Fibroblast of lung (primary cell): ENCODE measurements around the gene SMPDL3B. TPM values are rescaled to one million over a fixed set of nuclear protein-coding genes. Genes with fewer than 3 reads are reported as not detected.
"Not testable (repeated sequence)": the region's sequence is repeated elsewhere in the genome, so short reads cannot be mapped to it uniquely, and the experiment has no call there.

Experiments
- DNase-seq, 2 donors: peaks; one replicate each; pipeline versions ENCODE4 v3.0.0 to v3.0.0-alpha.2; 2010; ENCODE audit warnings: low read depth in 2 of 2
- H2AFZ ChIP-seq: 2 replicates; pipeline ENCODE4 v1.5.1; 2012; ENCODE audit warnings: low read length, control low read depth, inconsistent platforms
- H3K27ac ChIP-seq: 2 replicates; pipeline ENCODE4 v1.5.1; 2011; ENCODE audit warnings: low read length, control low read depth; ENCODE audit not compliant: insufficient read depth
- H3K27me3 ChIP-seq: 2 replicates; pipeline ENCODE4 v1.5.1; 2011; ENCODE audit warnings: mild to moderate bottlenecking, low read length; ENCODE audit not compliant: control insufficient read depth, insufficient read depth
- H3K36me3 ChIP-seq: 2 replicates; pipeline ENCODE4 v1.5.1; 2011; ENCODE audit warnings: low read length; ENCODE audit not compliant: control insufficient read depth, insufficient read depth
- H3K4me1 ChIP-seq: 2 replicates; pipeline ENCODE4 v1.5.1; 2011; ENCODE audit warnings: low read length; ENCODE audit not compliant: control insufficient read depth, insufficient read depth; ENCODE audit errors: extremely low read depth
- H3K4me2 ChIP-seq: 2 replicates; pipeline ENCODE4 v1.5.1; 2011; ENCODE audit warnings: low read length, control low read depth; ENCODE audit not compliant: insufficient read depth; ENCODE audit errors: extremely low read depth
- H3K4me3 ChIP-seq, 4 experiments: fragments of 200-600 bp in 1 of 4; sonication (generic) in 1 of 4; replicated peaks in 1 of 4; 2 replicates each; pipeline ENCODE4 v1.5.1; 2011 to 2016; ENCODE audit warnings: low read length in 4 of 4, low read depth in 3 of 4, mild to moderate bottlenecking in 3 of 4, control low read depth in 2 of 4, inconsistent platforms in 1 of 4, mixed read lengths in 1 of 4; ENCODE audit not compliant: insufficient read depth in 1 of 4; ENCODE audit errors: control extremely low read depth in 1 of 4
- H3K79me2 ChIP-seq: 2 replicates; pipeline ENCODE4 v1.5.1; 2012; ENCODE audit warnings: mild to moderate bottlenecking, low read length, inconsistent platforms; ENCODE audit not compliant: control insufficient read depth, insufficient read depth
- H3K9ac ChIP-seq: 2 replicates; pipeline ENCODE4 v1.5.1; 2011; ENCODE audit warnings: mild to moderate bottlenecking, low read length, control low read depth; ENCODE audit not compliant: insufficient read depth
- H3K9me3 ChIP-seq: 2 replicates; pipeline ENCODE4 v1.5.1; 2012; ENCODE audit warnings: low read depth, low read length; ENCODE audit not compliant: control insufficient read depth, insufficient read depth
- H4K20me1 ChIP-seq: 2 replicates; pipeline ENCODE4 v1.5.1; 2011; ENCODE audit warnings: low read length; ENCODE audit not compliant: control insufficient read depth, insufficient read depth; ENCODE audit errors: extremely low read depth
- EZH2 ChIP-seq: IDR thresholded peaks from 2 replicates; pipeline ENCODE4 v1.5.1; 2012; ENCODE audit warnings: low read length, control low read depth, mild to moderate bottlenecking; ENCODE audit errors: missing control alignments
- polyA plus RNA-seq, 2 donors: library from polyadenylated mRNA; depleted of rRNA in 1 of 2; stranded (reverse) in 1 of 2; unstranded in 1 of 2; fragments of >200 nt; gene quantifications; 2 replicates each; pipeline ENCODE4 v1.2.1, GENCODE V29; 2011 to 2012; ENCODE audit warnings: missing spikeins in 1 of 2
- total RNA-seq: library from RNA; depleted of rRNA; stranded (reverse); fragments of >200 nt; gene quantifications from 2 replicates; pipeline ENCODE4 v1.2.1, GENCODE V29; 2014
- TF ChIP-seq, protein P1 (sequence below), 2 donors: IDR thresholded peaks in 1 of 2; conservative IDR thresholded peaks in 1 of 2; 1 replicate in 1 of 2; 2 replicates in 1 of 2; pipeline ENCODE4 v1.5.1; 2011 to 2012; ENCODE audit warnings: low read length in 2 of 2, control low read depth in 1 of 2, inconsistent platforms in 1 of 2, low read depth in 1 of 2, mild to moderate bottlenecking in 1 of 2

Gene SMPDL3B
- total and polyA plus RNA-seq, 2 donors (not counting 1 experiment from before 2014, with no cell fraction given) = 0.17 TPM; not detected in 1

DNA sequence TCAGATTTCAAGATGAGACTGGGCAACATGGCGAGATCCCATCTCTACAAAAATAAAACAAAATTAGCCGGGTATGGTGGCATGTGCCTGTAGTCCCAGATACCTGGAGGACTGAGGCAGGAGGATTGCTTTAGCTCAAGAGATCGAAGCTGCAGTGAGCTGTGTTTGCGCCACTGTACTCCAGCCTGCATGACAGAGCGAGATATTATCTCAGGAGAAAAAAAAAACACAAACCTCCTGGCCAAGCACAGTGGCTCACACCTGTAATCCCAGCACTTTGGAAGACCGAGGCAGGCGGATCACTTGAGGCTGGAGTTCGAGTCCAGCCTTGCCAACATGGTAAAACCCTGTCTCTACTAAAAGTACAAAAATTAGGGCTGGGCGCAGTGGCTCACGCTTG lies 67.8 kb downstream of the SMPDL3B start:
- no peak overlapping the region for H3K27ac ChIP-seq
- no peaks in the 10 kb centered on the region for H3K27me3 ChIP-seq
- TF ChIP-seq, protein P1, sequence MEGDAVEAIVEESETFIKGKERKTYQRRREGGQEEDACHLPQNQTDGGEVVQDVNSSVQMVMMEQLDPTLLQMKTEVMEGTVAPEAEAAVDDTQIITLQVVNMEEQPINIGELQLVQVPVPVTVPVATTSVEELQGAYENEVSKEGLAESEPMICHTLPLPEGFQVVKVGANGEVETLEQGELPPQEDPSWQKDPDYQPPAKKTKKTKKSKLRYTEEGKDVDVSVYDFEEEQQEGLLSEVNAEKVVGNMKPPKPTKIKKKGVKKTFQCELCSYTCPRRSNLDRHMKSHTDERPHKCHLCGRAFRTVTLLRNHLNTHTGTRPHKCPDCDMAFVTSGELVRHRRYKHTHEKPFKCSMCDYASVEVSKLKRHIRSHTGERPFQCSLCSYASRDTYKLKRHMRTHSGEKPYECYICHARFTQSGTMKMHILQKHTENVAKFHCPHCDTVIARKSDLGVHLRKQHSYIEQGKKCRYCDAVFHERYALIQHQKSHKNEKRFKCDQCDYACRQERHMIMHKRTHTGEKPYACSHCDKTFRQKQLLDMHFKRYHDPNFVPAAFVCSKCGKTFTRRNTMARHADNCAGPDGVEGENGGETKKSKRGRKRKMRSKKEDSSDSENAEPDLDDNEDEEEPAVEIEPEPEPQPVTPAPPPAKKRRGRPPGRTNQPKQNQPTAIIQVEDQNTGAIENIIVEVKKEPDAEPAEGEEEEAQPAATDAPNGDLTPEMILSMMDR (conservative IDR thresholded peaks at IDR 0.05 in 1 of 2, IDR thresholded peaks at IDR 0.05 in 1 of 2; ENCODE audit: low read depth in 1 of 2, low read length in 2 of 2) = no peak
- TF ChIP-seq EZH2 = no peak
- no peaks in the 10 kb centered on the region for H4K20me1 ChIP-seq
- H3K79me2 ChIP-seq = no peaks in the 10 kb centered on the region
- H2AFZ ChIP-seq = no peak overlapping the region
- no peak overlapping the region for H3K4me2 ChIP-seq
- no peak for DNase-seq
- no peaks in the 10 kb centered on the region for H3K4me1 ChIP-seq
- H3K9ac ChIP-seq = no peak overlapping the region
- no peaks in the 10 kb centered on the region for H3K9me3 ChIP-seq
- peaks cover 4% of the 10 kb centered on the region for H3K36me3 ChIP-seq
- H3K4me3 ChIP-seq = no peak overlapping the region

DNA sequence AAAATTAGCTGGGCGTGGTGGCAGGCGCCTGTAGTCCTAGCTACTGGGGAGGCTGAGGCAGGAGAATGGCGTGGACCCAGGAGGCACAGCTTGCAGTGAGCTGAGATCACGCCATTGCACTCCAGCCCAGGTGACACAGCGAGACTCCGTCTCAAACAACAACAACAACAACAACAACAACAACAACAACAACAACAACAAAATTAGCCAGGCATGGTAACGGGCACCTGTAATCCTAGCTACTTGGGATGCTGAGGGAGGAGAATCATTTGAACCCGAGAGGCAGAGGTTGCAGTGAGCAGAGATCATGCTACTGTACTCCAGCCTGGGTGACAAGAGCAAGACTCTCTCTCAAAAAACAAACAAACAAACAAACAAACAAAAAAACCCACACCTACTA lies 68.3 kb downstream of the SMPDL3B start:
- H4K20me1 ChIP-seq, H3K79me2 ChIP-seq, H3K27me3 ChIP-seq, H3K4me1 ChIP-seq, DNase-seq, H2AFZ ChIP-seq, H3K4me3 ChIP-seq, H3K9me3 ChIP-seq, H3K27ac ChIP-seq, H3K9ac ChIP-seq, H3K36me3 ChIP-seq, H3K4me2 ChIP-seq: not testable (repeated sequence)

Other genes with a start within 250 kb of the SMPDL3B start
- 13.1 and 17.5 TPM in 2 replicates for gene FAM76A, start 209.0 kb upstream of the SMPDL3B start, total RNA-seq
- gene FAM76A, start 209.0 kb upstream of the SMPDL3B start, polyA plus RNA-seq = 9.2 and 13.5 TPM in 2 replicates
- 60.8 and 62.1 TPM in 2 replicates for gene STX12, start 161.8 kb upstream of the SMPDL3B start, total RNA-seq
- gene STX12, start 161.8 kb upstream of the SMPDL3B start, polyA plus RNA-seq = 36.0 and 76.7 TPM in 2 replicates
- 48.9 and 50.6 TPM in 2 replicates for gene PPP1R8, start 104.2 kb upstream of the SMPDL3B start, total RNA-seq
- 42.2 and 49.8 TPM in 2 replicates for gene PPP1R8, start 104.2 kb upstream of the SMPDL3B start, polyA plus RNA-seq
- 12.3 and 43.6 TPM in 2 replicates for gene THEMIS2, start 62.5 kb upstream of the SMPDL3B start, total RNA-seq
- 4.0 and 6.0 TPM in 2 replicates for gene THEMIS2, start 62.5 kb upstream of the SMPDL3B start, polyA plus RNA-seq
- 28.4 and 37.5 TPM in 2 replicates for gene RPA2, start 20.4 kb upstream of the SMPDL3B start, total RNA-seq
- gene RPA2, start 20.4 kb upstream of the SMPDL3B start, polyA plus RNA-seq = 25.7 and 38.8 TPM in 2 replicates
- gene XKR8, start 25.0 kb downstream of the SMPDL3B start, total RNA-seq = 4.4 and 9.2 TPM in 2 replicates
- 5.5 and 9.4 TPM in 2 replicates for gene XKR8, start 25.0 kb downstream of the SMPDL3B start, polyA plus RNA-seq
- gene EYA3, start 153.6 kb downstream of the SMPDL3B start, total RNA-seq = 11.2 and 11.3 TPM in 2 replicates
- 15.4 and 17.5 TPM in 2 replicates for gene EYA3, start 153.6 kb downstream of the SMPDL3B start, polyA plus RNA-seq
- gene PTAFR, start 241.7 kb downstream of the SMPDL3B start, total RNA-seq = under 0.01 TPM in 2 replicates
- gene PTAFR, start 241.7 kb downstream of the SMPDL3B start, polyA plus RNA-seq = 0.12 and 0.25 TPM in 2 replicates